ENCODE measurements around the gene TH.
A peak's percentile ranks its signal among the peaks of the same experiment; 100 is the strongest.

TH gene

DNA sequence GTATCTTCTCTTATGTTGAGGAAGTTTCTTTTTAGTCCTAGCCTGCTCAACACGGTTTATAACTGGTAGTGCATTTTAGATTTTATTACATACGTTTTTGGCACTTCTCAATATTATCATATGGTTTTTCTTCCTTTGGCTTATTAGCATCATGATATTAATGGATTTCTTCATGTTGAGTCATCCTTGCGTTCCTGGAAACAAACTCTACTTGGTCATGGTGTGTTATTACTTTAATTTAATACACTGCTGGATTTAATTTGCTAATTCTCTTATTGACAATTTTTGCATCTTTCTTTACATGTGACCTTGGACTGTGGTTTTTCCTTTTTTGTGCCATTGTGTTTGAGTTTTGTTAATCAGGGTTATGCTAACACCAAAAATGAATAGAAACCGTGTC is 52.9 kb downstream of the TH start:
- Mint-ChIP-seq H3K4me1 (no peaks in the 10 kb centered on the region), H3K27ac (no peak overlapping the region)
- no peak for ATAC-seq

DNA sequence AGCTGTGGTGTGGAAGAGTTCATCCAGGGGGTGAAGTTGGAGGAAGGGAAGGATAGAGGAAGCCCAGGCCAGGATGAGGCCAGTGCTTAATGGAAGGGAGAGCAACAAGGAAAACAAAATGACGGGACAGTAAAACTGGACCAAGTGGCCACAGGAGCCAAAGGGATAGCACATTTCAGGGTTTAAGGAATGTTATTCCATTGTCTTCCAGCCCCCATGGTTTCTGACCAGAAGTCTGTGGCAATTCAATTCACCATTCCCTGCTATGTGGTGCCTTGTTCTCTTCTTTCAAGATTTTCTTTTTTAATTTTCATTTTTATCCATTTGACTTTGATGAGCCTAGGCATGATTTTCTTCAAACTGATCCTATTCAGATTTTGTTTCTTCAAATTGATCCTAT is 54.9 kb downstream of the TH start:
- no peak for ATAC-seq
- Mint-ChIP-seq H3K4me1 (no peaks in the 10 kb centered on the region), H3K4me3 (no peak overlapping the region), H3K9me3 (no peaks in the 10 kb centered on the region), H3K27ac (no peak overlapping the region), H3K36me3 (no peaks in the 10 kb centered on the region)
- no peak for DNase-seq (ENCODE audit: low spot score in 2 of 2)

More for the DNA sequence above, 52.9 kb downstream of the TH start:
- no peaks in the 10 kb centered on the region for H3K9me3 Mint-ChIP-seq
- no peaks in the 10 kb centered on the region for H3K36me3 Mint-ChIP-seq
- H3K4me3 Mint-ChIP-seq: no peak overlapping the region
- no peak for DNase-seq (ENCODE audit: low spot score in 2 of 2)

DNA sequence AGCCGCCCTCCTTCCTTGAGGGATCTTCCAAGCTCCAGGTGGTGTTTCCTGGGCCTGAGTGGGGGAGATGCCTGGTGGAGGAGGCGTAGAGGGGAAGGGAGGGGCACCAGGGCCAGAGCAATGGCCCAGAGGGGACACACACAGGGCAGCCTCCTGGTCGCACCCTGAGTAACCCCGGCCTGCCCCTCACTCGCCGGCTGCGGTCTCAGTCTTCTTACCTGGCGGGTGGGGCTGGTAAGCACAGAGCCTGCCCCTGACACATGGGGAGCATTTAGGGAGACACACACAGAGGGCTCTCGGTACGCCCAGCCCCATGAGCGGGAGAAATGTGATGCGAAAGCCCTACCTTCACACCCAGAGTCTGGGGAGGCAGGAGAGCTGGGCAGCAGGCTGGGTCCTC is 56.3 kb downstream of the TH start:
- Mint-ChIP-seq H3K4me3 (no peak overlapping the region), H3K27ac (no peak overlapping the region), H3K36me3 (no peaks in the 10 kb centered on the region), H3K4me1 (no peaks in the 10 kb centered on the region), H3K9me3 (no peaks in the 10 kb centered on the region)
- ATAC-seq (peak; percentile 8), DNase-seq (ENCODE audit: low spot score in 2 of 2) (no peak)

DNA sequence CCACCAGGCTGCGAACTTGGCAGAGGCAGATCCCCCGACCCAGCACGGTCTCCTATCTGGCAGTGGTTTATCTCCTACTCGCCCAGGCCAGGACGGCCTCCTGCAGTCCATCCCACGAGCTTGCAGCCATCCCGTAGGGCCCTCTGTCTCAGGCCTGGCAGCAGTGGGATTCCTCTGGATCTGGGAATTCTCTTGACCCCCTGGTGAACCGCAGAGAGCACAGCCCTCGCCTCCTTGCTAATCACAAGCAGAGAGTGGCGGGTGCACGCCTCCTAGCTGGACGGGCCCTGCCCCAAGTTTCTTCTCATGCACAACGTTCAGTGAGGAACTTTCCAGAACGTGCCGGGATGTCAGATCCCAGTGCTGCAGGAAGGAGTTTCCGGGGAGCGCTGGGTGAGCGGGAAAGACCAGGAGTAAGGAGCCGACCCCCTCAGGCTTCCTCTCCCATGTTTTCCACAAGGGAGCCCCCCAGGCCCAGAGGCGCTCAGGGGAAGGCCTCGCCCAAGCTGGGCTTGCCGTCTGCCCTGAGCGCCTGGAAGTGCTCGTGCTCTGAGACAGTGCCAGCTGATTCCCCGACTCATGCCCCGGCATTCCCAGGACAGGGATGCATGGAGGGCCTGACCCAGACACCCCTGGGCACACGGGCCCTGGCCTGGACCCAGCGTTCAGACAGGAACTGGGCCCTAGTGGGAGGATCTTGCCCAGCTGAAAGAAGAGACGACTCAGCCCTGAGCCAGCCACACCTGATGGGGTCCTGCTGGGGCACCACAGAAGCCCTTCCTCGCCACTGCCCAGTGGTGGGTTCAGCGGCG is 57.0 kb downstream of the TH start:
- no peak overlapping the region for H3K4me3 Mint-ChIP-seq
- ATAC-seq: peak; percentile 21
- H3K27ac Mint-ChIP-seq: no peak overlapping the region
- DNase-seq (ENCODE audit: low spot score in 2 of 2): no peak
- H3K9me3 Mint-ChIP-seq: no peaks in the 10 kb centered on the region
- H3K36me3 Mint-ChIP-seq: no peaks in the 10 kb centered on the region
- no peaks in the 10 kb centered on the region for H3K4me1 Mint-ChIP-seq

All from stimulated activated effector memory CD8-positive, alpha-beta T cell treated with anti-CD3 and anti-CD28 coated beads, Interleukin-12 subunit alpha, Interleukin-12 subunit beta, amount 100 ng/mL, for 72 hours (primary cell).